Transverse colon (tissue), 4 donors: Measurements from ENCODE around the gene ACOT6.

Experiments used
- POLR2AphosphoS5 ChIP-seq, 3 donors: sonication (generic); formaldehyde crosslinking; IDR thresholded peaks; one replicate each; pipeline ENCODE4 v1.6.1; 2016; ENCODE audit warnings: antibody characterized with exemption in 3 of 3
- TF ChIP-seq, protein P1 (sequence below), 5 experiments: fragments of 200-600 bp in 3 of 5; fragments of 450-650 bp in 2 of 5; sonication (generic) in 3 of 5; IDR thresholded peaks; 1 replicate in 2 of 5; 2 replicates in 3 of 5; pipeline ENCODE4 v1.5.1; 2016 to 2017; ENCODE audit warnings: antibody characterized with exemption in 5 of 5, inconsistent platforms in 3 of 5, mild to moderate bottlenecking in 2 of 5, moderate library complexity in 1 of 5

DNA sequence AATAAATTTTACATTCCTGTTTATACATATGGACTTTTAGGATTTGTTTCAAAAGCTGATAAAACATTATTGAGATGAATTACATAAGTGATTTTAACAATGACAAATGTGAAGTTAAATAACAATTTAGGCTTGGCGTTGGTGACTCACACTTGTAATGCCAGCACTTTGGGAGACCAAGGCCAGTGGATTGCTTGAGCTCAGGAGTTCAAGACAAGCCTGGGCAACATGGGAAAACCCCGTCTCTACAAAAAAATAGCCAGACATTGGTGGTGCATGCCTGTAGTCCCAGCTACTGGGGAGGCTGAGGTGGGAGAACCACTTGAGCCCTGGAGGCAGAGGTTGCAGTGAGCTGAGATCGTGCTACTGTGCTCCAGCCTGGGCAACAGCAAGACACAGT, 35.9 kb upstream of the ACOT6 start:
- no peak for TF ChIP-seq POLR2AphosphoS5 (IDR thresholded peaks at IDR 0.05)
- TF ChIP-seq, protein P1, sequence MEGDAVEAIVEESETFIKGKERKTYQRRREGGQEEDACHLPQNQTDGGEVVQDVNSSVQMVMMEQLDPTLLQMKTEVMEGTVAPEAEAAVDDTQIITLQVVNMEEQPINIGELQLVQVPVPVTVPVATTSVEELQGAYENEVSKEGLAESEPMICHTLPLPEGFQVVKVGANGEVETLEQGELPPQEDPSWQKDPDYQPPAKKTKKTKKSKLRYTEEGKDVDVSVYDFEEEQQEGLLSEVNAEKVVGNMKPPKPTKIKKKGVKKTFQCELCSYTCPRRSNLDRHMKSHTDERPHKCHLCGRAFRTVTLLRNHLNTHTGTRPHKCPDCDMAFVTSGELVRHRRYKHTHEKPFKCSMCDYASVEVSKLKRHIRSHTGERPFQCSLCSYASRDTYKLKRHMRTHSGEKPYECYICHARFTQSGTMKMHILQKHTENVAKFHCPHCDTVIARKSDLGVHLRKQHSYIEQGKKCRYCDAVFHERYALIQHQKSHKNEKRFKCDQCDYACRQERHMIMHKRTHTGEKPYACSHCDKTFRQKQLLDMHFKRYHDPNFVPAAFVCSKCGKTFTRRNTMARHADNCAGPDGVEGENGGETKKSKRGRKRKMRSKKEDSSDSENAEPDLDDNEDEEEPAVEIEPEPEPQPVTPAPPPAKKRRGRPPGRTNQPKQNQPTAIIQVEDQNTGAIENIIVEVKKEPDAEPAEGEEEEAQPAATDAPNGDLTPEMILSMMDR (IDR thresholded peaks at IDR 0.05): no peak
